CD14-positive monocyte (primary cell): ENCODE results near the gene C5orf47. TPM values are rescaled to one million over a fixed set of nuclear protein-coding genes. Genes with fewer than 3 reads are reported as not detected.

ENCODE experiments used
- DNase-seq, 3 donors: peaks; one replicate each; pipeline ENCODE4 v3.0.0-alpha.2; 2011 to 2022
- H2AFZ ChIP-seq: 2 replicates; pipeline ENCODE4 v1.6.0; 2012; ENCODE audit warnings: mild to moderate bottlenecking, low read depth, low read length, inconsistent platforms; ENCODE audit not compliant: insufficient read depth, poor library complexity, severe bottlenecking
- H3K27ac ChIP-seq, 2 donors: 1 replicate in 1 of 2; 2 replicates in 1 of 2; pipeline ENCODE4 v1.5.1; 2012 to 2013; ENCODE audit warnings: low read length in 2 of 2, control low read depth in 1 of 2, inconsistent platforms in 1 of 2, low read depth in 1 of 2, mild to moderate bottlenecking in 1 of 2
- H3K27me3 ChIP-seq, 2 donors: one replicate each; pipeline versions ENCODE4 v1.6.0 to v1.6.1; 2011 to 2013; ENCODE audit warnings: low read length in 2 of 2; ENCODE audit not compliant: control insufficient read depth in 2 of 2, insufficient read depth in 2 of 2
- H3K36me3 ChIP-seq, 2 donors: replicated peaks in 1 of 2; 1 replicate in 1 of 2; 2 replicates in 1 of 2; pipeline versions ENCODE4 v1.5.1 to v1.6.1; 2012 to 2013; ENCODE audit warnings: low read length in 2 of 2, control low read depth in 1 of 2, inconsistent platforms in 1 of 2, mild to moderate bottlenecking in 1 of 2; ENCODE audit not compliant: insufficient read depth in 2 of 2, control insufficient read depth in 1 of 2
- H3K4me1 ChIP-seq, 2 donors: 1 replicate in 1 of 2; 2 replicates in 1 of 2; pipeline versions ENCODE4 v1.5.1 to v1.6.1; 2012 to 2013; ENCODE audit warnings: low read length in 2 of 2, control low read depth in 1 of 2, inconsistent platforms in 1 of 2, mild to moderate bottlenecking in 1 of 2, moderate library complexity in 1 of 2; ENCODE audit not compliant: insufficient read depth in 2 of 2, control insufficient read depth in 1 of 2
- H3K4me2 ChIP-seq: replicated peaks from 2 replicates; pipeline ENCODE3; 2012; ENCODE audit warnings: low read length, moderate library complexity, mild to moderate bottlenecking; ENCODE audit not compliant: poor library complexity, severe bottlenecking; ENCODE audit errors: extremely low read depth
- H3K4me3 ChIP-seq, 3 experiments: fragments of 200-600 bp in 1 of 3; sonication (generic) in 1 of 3; replicated peaks in 1 of 3; 1 replicate in 2 of 3; 2 replicates in 1 of 3; pipeline ENCODE4 v1.5.1; 2011 to 2013; ENCODE audit warnings: low read length in 3 of 3, mild to moderate bottlenecking in 3 of 3, control low read depth in 2 of 3, low read depth in 2 of 3, inconsistent platforms in 1 of 3, moderate library complexity in 1 of 3
- H3K79me2 ChIP-seq: 2 replicates; pipeline ENCODE4 v1.6.0; 2012; ENCODE audit warnings: mild to moderate bottlenecking, control low read depth, inconsistent platforms, low read length, moderate library complexity; ENCODE audit not compliant: insufficient read depth
- H3K9ac ChIP-seq: 2 replicates; pipeline ENCODE4 v1.6.0; 2017; ENCODE audit warnings: low read length, mild to moderate bottlenecking; ENCODE audit not compliant: insufficient read depth, poor library complexity, severe bottlenecking
- H3K9me3 ChIP-seq, 2 donors: replicated peaks in 1 of 2; 1 replicate in 1 of 2; 2 replicates in 1 of 2; pipeline versions ENCODE4 v1.5.1 to v1.6.1; 2012 to 2013; ENCODE audit warnings: low read length in 2 of 2, control low read depth in 1 of 2; ENCODE audit not compliant: control insufficient read depth in 1 of 2, insufficient read depth in 1 of 2
- H4K20me1 ChIP-seq: 2 replicates; pipeline ENCODE4 v1.6.0; 2012; ENCODE audit warnings: mild to moderate bottlenecking, low read length, control low read depth, moderate library complexity; ENCODE audit not compliant: insufficient read depth
- H3K27ac Mint-ChIP-seq, 7 donors: one replicate each; pipeline ENCODE4 v1.8.0; 2020; ENCODE audit warnings: mild to moderate bottlenecking in 7 of 7, mixed read lengths in 7 of 7, moderate library complexity in 6 of 7, inconsistent platforms in 2 of 7
- H3K27me3 Mint-ChIP-seq, 3 donors: one replicate each; pipeline ENCODE4 v1.8.0; 2021 to 2022; ENCODE audit warnings: low read depth in 3 of 3, mild to moderate bottlenecking in 3 of 3, mixed read lengths in 3 of 3, moderate library complexity in 3 of 3, inconsistent platforms in 1 of 3
- H3K36me3 Mint-ChIP-seq, 2 donors: one replicate each; pipeline ENCODE4 v1.8.0; 2020; ENCODE audit warnings: mixed read lengths in 2 of 2, inconsistent platforms in 1 of 2, mild to moderate bottlenecking in 1 of 2
- H3K4me1 Mint-ChIP-seq: one replicate; pipeline ENCODE4 v1.8.0; 2020; ENCODE audit warnings: mild to moderate bottlenecking, mixed read lengths
- H3K4me3 Mint-ChIP-seq, 2 donors: one replicate each; pipeline ENCODE4 v1.8.0; 2020; ENCODE audit warnings: mild to moderate bottlenecking in 2 of 2, mixed read lengths in 2 of 2, moderate library complexity in 1 of 2
- H3K9me3 Mint-ChIP-seq, 7 donors: one replicate each; pipeline ENCODE4 v1.8.0; 2020 to 2022; ENCODE audit warnings: mixed read lengths in 7 of 7, mild to moderate bottlenecking in 6 of 7, moderate library complexity in 6 of 7, inconsistent platforms in 2 of 7
- WGBS: methylation state at CpG from one replicate; pipeline ENCODE4 v1.1.5; 2013; ENCODE audit warnings: missing lambda C conversion rate; ENCODE audit not compliant: insufficient coverage; 5-methylcytosine and 5-hydroxymethylcytosine counted together
- intact Hi-C, 2 donors: fragments of 100-400 bp; cut with micrococcal nuclease; formaldehyde crosslinking; loops; one replicate each; pipeline versions ENCODE4 v1.15.0 to v1.15.1; 2023
- polyA minus RNA-seq: library from RNA; depleted of rRNA, polyadenylated mRNA; stranded (reverse); fragments of >200 nt; gene quantifications from 2 replicates; pipeline ENCODE4 v1.2.3, GENCODE V29; 2012
- polyA plus RNA-seq, 3 donors: library from polyadenylated mRNA; depleted of rRNA in 1 of 3; unstranded in 2 of 3; stranded (reverse) in 1 of 3; fragments of 300-500 nt in 2 of 3; fragments of >200 nt in 1 of 3; fragmentation: Illumina TruSeq in 2 of 3; gene quantifications; 1 replicate in 2 of 3; 2 replicates in 1 of 3; pipeline ENCODE4 v1.2.3, GENCODE V29; 2012 to 2021
- total RNA-seq, 12 experiments: library from RNA in 1 of 12; stranded (reverse) in 1 of 12; fragments of 120-200 nt in 1 of 12; gene quantifications; one replicate each; pipeline ENCODE4 v1.2.4 and lab custom pipeline; 2013 to 2026; ENCODE audit warnings: mixed read lengths in 6 of 12, inconsistent platforms in 1 of 12
- TF ChIP-seq, protein P1 (sequence below): fragments of 200-600 bp; IDR thresholded peaks from one replicate; pipeline ENCODE4 v1.8.0; 2022; ENCODE audit warnings: antibody characterized with exemption, mild to moderate bottlenecking

C5orf47 gene, protein sequence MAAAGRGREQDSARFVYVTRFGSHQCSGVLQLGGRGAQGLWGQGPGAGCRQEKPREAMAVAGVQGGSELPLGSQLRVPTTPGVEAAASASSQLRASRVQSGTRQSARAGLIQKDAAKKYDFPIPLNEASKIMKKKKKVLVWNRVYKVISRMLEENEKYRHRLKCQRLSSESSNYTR
- total RNA-seq (2013), result not detected
- polyA plus RNA-seq (not detected), polyA minus RNA-seq (not detected in 2 replicates), total RNA-seq (lab: John Stamatoyannopoulos, UW) (0 to 2.1 (median 0.04) reads per million in 11 experiments)

GRCh38 chr5:173988554-173989431 is at the start of gene C5orf47:
TSS of gene C5orf47 (plus strand) at chr5:173989170. CDS start at chr5:173989264, 94 bp downstream.
- no peak within 1 kb of the TSS for H3K4me3 ChIP-seq
- H3K9me3 Mint-ChIP-seq, result peaks cover 2 to 12% (median 5%) of the 10 kb centered on the region in 7 donors
- no peaks in the 10 kb centered on the region for H3K27me3 ChIP-seq
- H3K79me2 ChIP-seq, result no peaks in the 10 kb centered on the region
- H3K27ac ChIP-seq, result no peak within 1 kb of the TSS
- no peak within 1 kb of the TSS for H3K4me3 Mint-ChIP-seq
- TF ChIP-seq, protein P1, sequence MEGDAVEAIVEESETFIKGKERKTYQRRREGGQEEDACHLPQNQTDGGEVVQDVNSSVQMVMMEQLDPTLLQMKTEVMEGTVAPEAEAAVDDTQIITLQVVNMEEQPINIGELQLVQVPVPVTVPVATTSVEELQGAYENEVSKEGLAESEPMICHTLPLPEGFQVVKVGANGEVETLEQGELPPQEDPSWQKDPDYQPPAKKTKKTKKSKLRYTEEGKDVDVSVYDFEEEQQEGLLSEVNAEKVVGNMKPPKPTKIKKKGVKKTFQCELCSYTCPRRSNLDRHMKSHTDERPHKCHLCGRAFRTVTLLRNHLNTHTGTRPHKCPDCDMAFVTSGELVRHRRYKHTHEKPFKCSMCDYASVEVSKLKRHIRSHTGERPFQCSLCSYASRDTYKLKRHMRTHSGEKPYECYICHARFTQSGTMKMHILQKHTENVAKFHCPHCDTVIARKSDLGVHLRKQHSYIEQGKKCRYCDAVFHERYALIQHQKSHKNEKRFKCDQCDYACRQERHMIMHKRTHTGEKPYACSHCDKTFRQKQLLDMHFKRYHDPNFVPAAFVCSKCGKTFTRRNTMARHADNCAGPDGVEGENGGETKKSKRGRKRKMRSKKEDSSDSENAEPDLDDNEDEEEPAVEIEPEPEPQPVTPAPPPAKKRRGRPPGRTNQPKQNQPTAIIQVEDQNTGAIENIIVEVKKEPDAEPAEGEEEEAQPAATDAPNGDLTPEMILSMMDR, result no peak
- no peak within 1 kb of the TSS for H3K4me2 ChIP-seq
- no peak within 1 kb of the TSS for H3K9ac ChIP-seq
- no peaks in the 10 kb centered on the region for H3K36me3 ChIP-seq
- intact Hi-C loops, result no loop called here
- peaks cover 0 to 4% of the 10 kb centered on the region in 2 donors for H3K9me3 ChIP-seq
- WGBS, result 98% methylated on average over 39 of the region's 51 CpGs
- H2AFZ ChIP-seq, result no peak within 1 kb of the TSS
- no peaks in the 10 kb centered on the region for H4K20me1 ChIP-seq
- no peaks in the 10 kb centered on the region for H3K36me3 Mint-ChIP-seq
- no peak within 1 kb of the TSS for H3K27ac Mint-ChIP-seq
- H3K27me3 Mint-ChIP-seq, result peaks cover 11 to 20% (median 11%) of the 10 kb centered on the region in 3 donors
- no peaks in the 10 kb centered on the region for H3K4me1 Mint-ChIP-seq
- no peaks in the 10 kb centered on the region for H3K4me1 ChIP-seq
- no peak for DNase-seq

DNA sequence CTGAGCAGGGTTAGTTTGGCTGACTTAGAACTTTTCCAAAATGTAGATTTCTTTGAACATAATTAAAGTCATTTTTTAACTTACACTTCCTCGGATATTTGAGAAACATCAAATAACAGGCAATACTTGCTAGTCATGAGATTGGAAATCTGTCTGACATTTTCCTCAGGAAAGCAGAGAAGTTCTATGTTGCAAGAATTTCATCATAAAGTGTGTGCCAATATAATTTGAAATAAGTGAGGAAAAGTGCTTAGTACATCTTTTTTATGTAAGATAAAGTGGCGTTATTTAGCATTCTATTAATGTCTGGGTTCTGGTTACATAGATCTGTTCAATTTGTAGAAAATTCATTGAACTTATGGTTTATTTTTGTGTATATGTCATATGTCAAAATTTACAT is 48.7 kb upstream of the C5orf47 start:
- H3K27ac Mint-ChIP-seq, result peak overlapping the region; percentile 55 to 86 (median 78)

More for the DNA sequence above, 48.7 kb upstream of the C5orf47 start:
- WGBS, result no CpG with 5 or more reads among the region's 2 CpGs
- Histone ChIP-seq H3K4me1 (peaks cover 40 to 47% of the 10 kb centered on the region in 2 donors), H3K79me2 (peaks cover 74% of the 10 kb centered on the region), H3K36me3 (peaks cover 14 to 25% of the 10 kb centered on the region in 2 donors), H3K27ac (peak overlapping the region in 1 of 2 donors; percentile 54), H3K9ac (no peak overlapping the region), H4K20me1 (peaks cover 65% of the 10 kb centered on the region), H3K27me3 (no peaks in the 10 kb centered on the region), H3K9me3 (no peaks in the 10 kb centered on the region), H3K4me3 (peak overlapping the region in 1 of 3 experiments; percentile 4), H3K4me2 (peak overlapping the region; percentile 43), H2AFZ (no peak overlapping the region)
- H3K36me3 Mint-ChIP-seq, result peaks cover 21 to 33% of the 10 kb centered on the region in 2 donors
- intact Hi-C loops, result no loop called here
- H3K4me1 Mint-ChIP-seq, result peaks cover 63% of the 10 kb centered on the region
- TF ChIP-seq, protein P1, result no peak
- peaks cover 0 to 2% (median 0%) of the 10 kb centered on the region in 3 donors for H3K27me3 Mint-ChIP-seq
- peak; percentile 34 to 80 (median 46) for DNase-seq
- H3K4me3 Mint-ChIP-seq, result peak overlapping the region in 1 of 2 donors; percentile 9
- H3K9me3 Mint-ChIP-seq, result no peaks in the 10 kb centered on the region
